Panc1 (cell line): ENCODE results near the gene ITGAL. TPM values are rescaled to one million over a fixed set of nuclear protein-coding genes. Genes with fewer than 3 reads are reported as not detected.

Experiments used
- ATAC-seq: fragments of 200-7000 bp; cut with Tn5 transposase; 2 replicates; pipeline ENCODE4 v1.9.1; 2020; ENCODE audit warnings: mild to moderate bottlenecking, moderate library complexity
- BruUV-seq: library from RNA; stranded (reverse); fragments of 400-500 nt; replicated peaks from 2 replicates; lab custom pipeline; 2021; lab: Mats Ljungman, UMichigan
- CTCF ChIA-PET: fragments of 300-600 bp; sonication (Branson Sonifier 250); formaldehyde crosslinking; loops from one replicate; lab custom pipeline; 2022; ENCODE audit warnings: antibody characterized with exemption; lab: Charles Lee
- POLR2A ChIA-PET: fragments of 300-600 bp; sonication (Branson Sonifier 250); formaldehyde crosslinking; loops from one replicate; lab custom pipeline; 2022; ENCODE audit warnings: antibody characterized with exemption; lab: Charles Lee
- DNase-seq: peaks from one replicate; pipeline ENCODE4 v3.0.0-alpha.2; 2010; ENCODE audit warnings: low read depth, low spot score
- H3K27ac ChIP-seq: 2 replicates; pipeline ENCODE4 v1.5.1; 2011; ENCODE audit warnings: mild to moderate bottlenecking, low read length, inconsistent platforms
- H3K27me3 ChIP-seq: fragments of 200-500 bp; sonication (Bioruptor generic); 2 replicates; pipeline ENCODE4 v1.6.0; 2014; ENCODE audit warnings: low read length, inconsistent platforms; ENCODE audit not compliant: control insufficient read depth, insufficient read depth
- H3K36me3 ChIP-seq: fragments of 200-500 bp; sonication (Bioruptor generic); 2 replicates; pipeline ENCODE4 v1.5.1; 2014; ENCODE audit warnings: inconsistent platforms, mild to moderate bottlenecking, low read length, moderate library complexity; ENCODE audit not compliant: control insufficient read depth, insufficient read depth
- H3K4me1 ChIP-seq: 2 replicates; pipeline ENCODE4 v1.5.1; 2011; ENCODE audit warnings: inconsistent platforms, mild to moderate bottlenecking, low read length, moderate library complexity; ENCODE audit not compliant: control insufficient read depth, insufficient read depth
- H3K4me3 ChIP-seq, 2 experiments: 2 replicates each; pipeline ENCODE4 v1.5.1; 2011 to 2012; ENCODE audit warnings: low read depth in 2 of 2, low read length in 2 of 2, mild to moderate bottlenecking in 2 of 2, inconsistent platforms in 1 of 2, moderate library complexity in 1 of 2
- H3K9me3 ChIP-seq: fragments of 200-500 bp; sonication (Bioruptor generic); 2 replicates; pipeline ENCODE4 v1.5.1; 2014; ENCODE audit warnings: low read depth, mild to moderate bottlenecking, inconsistent platforms, low read length, moderate library complexity; ENCODE audit not compliant: control insufficient read depth, insufficient read depth
- CTCF ChIP-seq: fragments of 450-650 bp; IDR thresholded peaks from 2 replicates; pipeline ENCODE4 v1.5.1; 2017; ENCODE audit warnings: mild to moderate bottlenecking
- POLR2AphosphoS5 ChIP-seq: IDR thresholded peaks from 2 replicates; pipeline ENCODE4 v1.6.1; 2012; ENCODE audit warnings: mild to moderate bottlenecking, low read depth, low read length, moderate library complexity
- SIN3A ChIP-seq: IDR thresholded peaks from 2 replicates; pipeline ENCODE4 v1.6.1; 2012; ENCODE audit warnings: low read depth, mild to moderate bottlenecking, low read length, moderate library complexity, borderline replicate concordance; ENCODE audit not compliant: insufficient read depth
- TCF7L2 ChIP-seq: IDR thresholded peaks from 2 replicates; pipeline ENCODE4 v1.6.1; 2011; ENCODE audit warnings: mild to moderate bottlenecking, low read depth, low read length, inconsistent platforms
- in situ Hi-C: cut with HindIII; loops from 2 replicates; pipeline ENCODE4 v1.10.0; 2016; ENCODE audit warnings: low sequenced_read_pairs, low pct_unique_long_range_greater_than_20kb
- intact Hi-C: fragments of 100-400 bp; cut with micrococcal nuclease; formaldehyde crosslinking; loops from one replicate; pipeline ENCODE4 v1.10.0; 2022; ENCODE audit not compliant: unreplicated experiment
- total RNA-seq: library from RNA; stranded (reverse); gene quantifications from one replicate; pipeline ENCODE4 v1.2.1, GENCODE V29; 2021; ENCODE audit not compliant: unreplicated experiment
- TF ChIP-seq, protein P1 (sequence below), 2 experiments: IDR thresholded peaks; 2 replicates each; pipeline ENCODE4 v1.6.1; 2011 to 2012; ENCODE audit warnings: low read depth in 2 of 2, control low read depth in 1 of 2, low read length in 1 of 2, mild to moderate bottlenecking in 1 of 2, moderate library complexity in 1 of 2; ENCODE audit not compliant: insufficient read depth in 1 of 2

The ITGAL gene
- total RNA-seq, 1 experiment from 2014 or later, result 0.54 TPM

DNA sequence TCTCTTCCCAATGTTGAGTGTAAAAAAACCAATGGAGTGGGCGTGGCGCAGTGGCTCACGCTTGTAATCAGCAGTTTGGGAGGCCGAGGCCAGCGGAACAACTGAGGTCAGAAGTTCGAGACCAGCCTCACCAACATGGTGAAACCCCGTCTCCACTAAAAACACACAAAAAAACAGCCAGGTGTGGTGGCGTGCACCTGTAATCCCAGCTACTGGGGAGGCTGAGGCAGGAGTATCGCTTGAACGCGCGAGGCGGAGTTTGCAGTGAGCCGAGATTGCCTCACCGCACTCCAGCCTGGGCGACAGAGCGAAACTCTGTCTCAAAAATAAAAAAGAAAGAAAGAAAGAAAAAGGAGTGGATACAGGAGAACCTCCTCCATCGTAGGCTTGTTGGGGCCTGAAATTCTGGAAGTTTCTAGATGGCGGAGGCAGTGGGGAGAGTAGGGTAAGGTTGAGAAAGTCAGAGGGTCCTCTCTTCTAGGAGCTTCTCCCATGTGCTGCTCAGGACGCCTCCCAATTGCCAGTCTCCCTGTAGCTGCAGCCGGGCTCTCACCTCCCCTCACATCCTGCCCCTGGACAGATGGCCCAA lies 86.3 kb downstream of the ITGAL start:
- in situ Hi-C loops, result no loop called here
- BruUV-seq, result no TSS peak
- H3K27ac ChIP-seq, result peak overlapping the region; percentile 85

DNA sequence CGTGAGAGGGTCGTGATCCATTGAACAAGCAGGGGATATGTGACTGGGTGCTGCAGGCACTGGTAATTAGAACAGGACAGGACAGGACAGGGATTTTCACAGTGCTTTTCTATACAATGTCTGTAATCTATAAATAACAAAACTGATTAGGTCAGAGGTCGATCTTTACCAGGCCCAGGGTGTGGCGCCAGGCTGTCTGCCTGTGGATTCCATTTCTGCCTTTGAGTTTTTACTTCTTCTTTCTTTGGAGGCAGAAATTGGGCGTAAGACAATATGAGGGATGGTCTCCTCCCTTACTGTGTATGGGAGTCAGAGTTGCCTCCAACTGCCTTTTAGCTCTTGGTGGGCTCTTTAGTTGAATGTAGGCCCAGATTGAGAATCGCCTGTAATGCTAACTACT lies 87.1 kb downstream of the ITGAL start:
- H3K4me1 ChIP-seq, result peaks cover 9% of the 10 kb centered on the region; the same call in 1 of the 2 replicates
- DNase-seq (no peak), ATAC-seq (no peak)
- H3K9me3 ChIP-seq, result no peaks in the 10 kb centered on the region
- ChIA-PET CTCF (no interaction called here), POLR2A (no interaction called here)
- no peaks in the 10 kb centered on the region for H3K36me3 ChIP-seq
- in situ Hi-C loops, result no loop called here
- TF ChIP-seq, protein P1, sequence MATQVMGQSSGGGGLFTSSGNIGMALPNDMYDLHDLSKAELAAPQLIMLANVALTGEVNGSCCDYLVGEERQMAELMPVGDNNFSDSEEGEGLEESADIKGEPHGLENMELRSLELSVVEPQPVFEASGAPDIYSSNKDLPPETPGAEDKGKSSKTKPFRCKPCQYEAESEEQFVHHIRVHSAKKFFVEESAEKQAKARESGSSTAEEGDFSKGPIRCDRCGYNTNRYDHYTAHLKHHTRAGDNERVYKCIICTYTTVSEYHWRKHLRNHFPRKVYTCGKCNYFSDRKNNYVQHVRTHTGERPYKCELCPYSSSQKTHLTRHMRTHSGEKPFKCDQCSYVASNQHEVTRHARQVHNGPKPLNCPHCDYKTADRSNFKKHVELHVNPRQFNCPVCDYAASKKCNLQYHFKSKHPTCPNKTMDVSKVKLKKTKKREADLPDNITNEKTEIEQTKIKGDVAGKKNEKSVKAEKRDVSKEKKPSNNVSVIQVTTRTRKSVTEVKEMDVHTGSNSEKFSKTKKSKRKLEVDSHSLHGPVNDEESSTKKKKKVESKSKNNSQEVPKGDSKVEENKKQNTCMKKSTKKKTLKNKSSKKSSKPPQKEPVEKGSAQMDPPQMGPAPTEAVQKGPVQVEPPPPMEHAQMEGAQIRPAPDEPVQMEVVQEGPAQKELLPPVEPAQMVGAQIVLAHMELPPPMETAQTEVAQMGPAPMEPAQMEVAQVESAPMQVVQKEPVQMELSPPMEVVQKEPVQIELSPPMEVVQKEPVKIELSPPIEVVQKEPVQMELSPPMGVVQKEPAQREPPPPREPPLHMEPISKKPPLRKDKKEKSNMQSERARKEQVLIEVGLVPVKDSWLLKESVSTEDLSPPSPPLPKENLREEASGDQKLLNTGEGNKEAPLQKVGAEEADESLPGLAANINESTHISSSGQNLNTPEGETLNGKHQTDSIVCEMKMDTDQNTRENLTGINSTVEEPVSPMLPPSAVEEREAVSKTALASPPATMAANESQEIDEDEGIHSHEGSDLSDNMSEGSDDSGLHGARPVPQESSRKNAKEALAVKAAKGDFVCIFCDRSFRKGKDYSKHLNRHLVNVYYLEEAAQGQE (IDR thresholded peaks at IDR 0.05; ENCODE audit: insufficient read depth in 1 of 2, low read depth in 2 of 2, low read length in 1 of 2), result no peak
- TF ChIP-seq TCF7L2 (no peak), CTCF (no peak), POLR2AphosphoS5 (no peak), SIN3A (no peak)
- BruUV-seq, result no TSS peak
- no peaks in the 10 kb centered on the region for H3K27me3 ChIP-seq
- no peak overlapping the region for H3K4me3 ChIP-seq
- intact Hi-C loops, result no loop called here
- peak overlapping the region; percentile 85 for H3K27ac ChIP-seq

More for the DNA sequence above, 86.3 kb downstream of the ITGAL start:
- ChIA-PET POLR2A (interaction anchor here (0.6 to 0.9 kb wide), 3 partner anchors 13 to 159 kb away, joined by 3 to 4 read pairs (median 4); partner anchors contain the start of gene ZNF688), CTCF (interaction anchor here (0.6 to 1.3 kb wide), 3 partner anchors 36 to 129 kb away, joined by 3 to 6 read pairs (median 3); partner anchors contain the start of gene DCTPP1)
- H3K27me3 ChIP-seq, result no peaks in the 10 kb centered on the region
- H3K4me3 ChIP-seq, result peak overlapping the region; percentile 56 to 82
- ATAC-seq, result no peak; the same call in 1 of the 2 replicates
- H3K4me1 ChIP-seq, result peaks cover 9% of the 10 kb centered on the region; the same call in 1 of the 2 replicates
- H3K36me3 ChIP-seq, result no peaks in the 10 kb centered on the region
- intact Hi-C loops, result no loop called here
- TF ChIP-seq CTCF (no peak), SIN3A (no peak), TCF7L2 (no peak), POLR2AphosphoS5 (no peak)
- TF ChIP-seq, protein P1 (IDR thresholded peaks at IDR 0.05; ENCODE audit: insufficient read depth in 1 of 2, low read depth in 2 of 2, low read length in 1 of 2), result no peak
- H3K9me3 ChIP-seq, result no peaks in the 10 kb centered on the region
- no peak for DNase-seq
